ENCODE data around the gene ANKRD53. TPM values are rescaled to one million over a fixed set of nuclear protein-coding genes. Genes with fewer than 3 reads are reported as not detected.

The ANKRD53 gene
- total RNA-seq, 1 experiment from 2014 or later = not detected

DNA sequence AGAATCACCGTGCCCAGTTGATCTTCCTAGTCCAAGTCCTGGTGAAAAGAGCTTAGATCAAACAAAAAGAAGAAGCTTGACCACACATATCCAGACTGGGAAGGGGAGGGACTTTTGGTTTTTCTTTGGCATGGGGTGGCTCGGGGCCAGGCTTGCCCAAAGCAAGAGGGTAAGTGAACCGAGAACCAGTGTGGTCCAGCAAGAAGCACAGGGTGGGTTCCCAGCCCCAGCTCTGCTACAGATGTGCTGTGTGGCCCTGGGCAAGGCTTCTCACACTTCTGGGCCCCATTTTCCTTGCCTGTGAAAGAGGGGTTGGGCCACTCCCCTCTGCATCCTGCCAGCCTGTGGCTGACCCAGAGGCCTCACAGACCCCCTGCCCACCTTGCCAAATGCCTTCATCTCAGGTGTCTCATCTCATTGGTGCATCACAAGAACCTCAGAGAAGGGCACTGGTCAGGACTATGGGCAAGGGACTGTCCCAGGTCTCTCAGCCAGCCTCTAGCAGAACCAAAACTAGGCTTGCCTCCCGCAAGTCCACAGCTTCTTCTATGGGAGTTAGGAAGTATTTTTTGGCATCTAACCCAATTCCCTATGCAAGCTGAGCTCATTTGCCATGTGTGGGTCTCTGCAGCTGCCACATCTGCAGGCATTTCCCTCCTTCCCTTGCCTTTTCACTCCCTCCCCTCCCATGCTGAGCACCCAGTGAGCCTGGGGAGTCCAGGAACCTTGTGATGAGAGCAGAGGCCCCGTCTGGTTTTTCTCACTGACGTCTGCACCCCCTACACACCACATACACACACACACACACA is 35.8 kb upstream of the ANKRD53 start:
- no peak for TF ChIP-seq CEBPB (IDR thresholded peaks at IDR 0.05; ENCODE audit: low read depth)
- no peak for TF ChIP-seq REST (IDR thresholded peaks at IDR 0.05; ENCODE audit: low read depth)
- TF ChIP-seq POLR2A (IDR thresholded peaks at IDR 0.05; ENCODE audit: borderline replicate concordance, extremely low read depth, insufficient read depth, insufficient read length) = no peak
- TF ChIP-seq POLR2AphosphoS5 (IDR thresholded peaks at IDR 0.05; ENCODE audit: low read depth, low read length) = no peak
- TF ChIP-seq EZH2phosphoT487 (IDR thresholded peaks at IDR 0.05; ENCODE audit: borderline replicate concordance) = no peak
- TF ChIP-seq CBX3 (IDR thresholded peaks at IDR 0.05; ENCODE audit: low read depth) = no peak
- TF ChIP-seq, protein P1, sequence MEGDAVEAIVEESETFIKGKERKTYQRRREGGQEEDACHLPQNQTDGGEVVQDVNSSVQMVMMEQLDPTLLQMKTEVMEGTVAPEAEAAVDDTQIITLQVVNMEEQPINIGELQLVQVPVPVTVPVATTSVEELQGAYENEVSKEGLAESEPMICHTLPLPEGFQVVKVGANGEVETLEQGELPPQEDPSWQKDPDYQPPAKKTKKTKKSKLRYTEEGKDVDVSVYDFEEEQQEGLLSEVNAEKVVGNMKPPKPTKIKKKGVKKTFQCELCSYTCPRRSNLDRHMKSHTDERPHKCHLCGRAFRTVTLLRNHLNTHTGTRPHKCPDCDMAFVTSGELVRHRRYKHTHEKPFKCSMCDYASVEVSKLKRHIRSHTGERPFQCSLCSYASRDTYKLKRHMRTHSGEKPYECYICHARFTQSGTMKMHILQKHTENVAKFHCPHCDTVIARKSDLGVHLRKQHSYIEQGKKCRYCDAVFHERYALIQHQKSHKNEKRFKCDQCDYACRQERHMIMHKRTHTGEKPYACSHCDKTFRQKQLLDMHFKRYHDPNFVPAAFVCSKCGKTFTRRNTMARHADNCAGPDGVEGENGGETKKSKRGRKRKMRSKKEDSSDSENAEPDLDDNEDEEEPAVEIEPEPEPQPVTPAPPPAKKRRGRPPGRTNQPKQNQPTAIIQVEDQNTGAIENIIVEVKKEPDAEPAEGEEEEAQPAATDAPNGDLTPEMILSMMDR (IDR thresholded peaks at IDR 0.05 in 2 of 3, conservative IDR thresholded peaks at IDR 0.05 in 1 of 3; ENCODE audit: borderline replicate concordance in 1 of 3, insufficient read depth in 1 of 3, low read depth in 2 of 3, low read length in 2 of 3) = no peak
- no peak for TF ChIP-seq ZNF274 (IDR thresholded peaks at IDR 0.05; ENCODE audit: low read depth, low read length)
- TF ChIP-seq, protein P2, sequence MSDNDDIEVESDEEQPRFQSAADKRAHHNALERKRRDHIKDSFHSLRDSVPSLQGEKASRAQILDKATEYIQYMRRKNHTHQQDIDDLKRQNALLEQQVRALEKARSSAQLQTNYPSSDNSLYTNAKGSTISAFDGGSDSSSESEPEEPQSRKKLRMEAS (IDR thresholded peaks at IDR 0.05) = no peak
- no peak for TF ChIP-seq YY1 (IDR thresholded peaks at IDR 0.05; ENCODE audit: extremely low read depth, insufficient replicate concordance, low read depth, low read length)
- no peak for TF ChIP-seq SIN3A (IDR thresholded peaks at IDR 0.05; ENCODE audit: low read depth)
- TF ChIP-seq ZBTB33 (IDR thresholded peaks at IDR 0.05; ENCODE audit: extremely low read depth, insufficient replicate concordance, low read length) = no peak
- no peak for ATAC-seq
- ChIA-PET POLR2A (no interaction called here), RAD21 (ENCODE audit: low non-redundant PET in 1 of 2, low total read pairs in 2 of 2, uncharacterized antibody in 2 of 2, unreplicated experiment in 2 of 2) (no interaction called here), CTCF (interaction anchor here (1.3 kb wide), 1 partner anchor 21 kb away, joined by 3 read pairs; no protein-coding TSS in a partner anchor)
- H3K36me3 ChIP-seq (ENCODE audit: control insufficient read depth in 1 of 2, insufficient read depth in 2 of 2, low read length in 2 of 2) = no peaks in the 10 kb centered on the region; a peak in 1 of 4 replicates
- no peaks in the 10 kb centered on the region for H4K20me1 ChIP-seq (ENCODE audit: insufficient read depth)
- intact Hi-C loops (cut with micrococcal nuclease) = loop anchor here (10.0 kb wide), 1 partner anchor 638 kb away; the partner anchor contains the start of gene FAM136A
- no peak overlapping the region for H3K4me2 ChIP-seq (ENCODE audit: low read length)
- no peak for DNase-seq (ENCODE audit: low read depth, low spot score)
- H3K79me2 ChIP-seq (ENCODE audit: insufficient read depth, low read length) = no peaks in the 10 kb centered on the region; the same call in 1 of the 2 replicates
- no peak overlapping the region for H3K9ac ChIP-seq (ENCODE audit: low read length)
- no TSS peak for BruUV-seq (replicated peaks)
- H2AFZ ChIP-seq (ENCODE audit: low read depth, low read length, poor library complexity, severe bottlenecking) = no peak overlapping the region
- H3K4me3 ChIP-seq (replicated peaks in 1 of 2; ENCODE audit: low read depth in 1 of 2, low read length in 2 of 2) = no peak overlapping the region
- H3K27ac ChIP-seq (ENCODE audit: low read depth, low read length) = no peak overlapping the region
- peaks cover 16 to 20% of the 10 kb centered on the region in 2 experiments for H3K4me1 ChIP-seq (ENCODE audit: control insufficient read depth in 1 of 2, insufficient read depth in 2 of 2, low read length in 2 of 2)
- H3K27me3 ChIP-seq (ENCODE audit: insufficient read depth, low read length) = no peaks in the 10 kb centered on the region
- H3K9me2 ChIP-seq (ENCODE audit: insufficient read depth) = no peaks in the 10 kb centered on the region
- no peaks in the 10 kb centered on the region for H3K9me3 ChIP-seq (ENCODE audit: control insufficient read depth in 1 of 2, insufficient read depth in 1 of 2, low read depth in 1 of 2, low read length in 2 of 2)

Data from HCT116 (cell line).